ENCODE measurements around the gene AFDN. TPM values are rescaled to one million over a fixed set of nuclear protein-coding genes. Genes with fewer than 3 reads are reported as not detected.
A peak's percentile ranks its signal among the peaks of the same experiment; 100 is the strongest.

AFDN gene
- total RNA-seq, 2 experiments from 2014 or later, result 12.5 to 13.9 TPM

DNA sequence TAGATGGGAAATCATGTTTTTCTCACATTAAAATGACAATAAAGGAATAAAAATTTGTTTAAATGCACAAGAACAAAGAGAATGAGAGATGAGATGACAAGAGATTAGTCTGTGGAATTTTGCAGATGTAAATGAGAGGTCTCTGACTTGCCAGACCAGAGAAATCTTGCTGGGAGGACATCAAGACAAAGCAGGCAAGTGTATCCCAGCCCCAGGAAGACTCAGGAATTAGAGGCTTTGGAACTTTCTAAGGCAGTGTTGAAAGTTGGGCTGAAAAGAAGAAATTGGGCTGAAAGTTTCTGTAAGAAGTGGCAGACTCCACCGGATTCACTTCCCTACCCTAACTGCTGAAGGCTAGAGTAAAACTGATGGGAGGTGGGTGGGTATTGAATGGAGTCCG lies 54.6 kb downstream of the AFDN start:
- intact Hi-C loops (cut with micrococcal nuclease), result no loop called here
- Mint-ChIP-seq H3K27ac (no peak overlapping the region), H3K27me3 (ENCODE audit: low read depth) (no peaks in the 10 kb centered on the region), H3K9me3 (no peaks in the 10 kb centered on the region), H3K36me3 (ENCODE audit: low read depth) (no peaks in the 10 kb centered on the region), H3K4me3 (no peak overlapping the region), H3K4me1 (ENCODE audit: low read depth) (no peaks in the 10 kb centered on the region)
- CTCF ChIA-PET, result no interaction called here
- DNase-seq, result no peak

DNA sequence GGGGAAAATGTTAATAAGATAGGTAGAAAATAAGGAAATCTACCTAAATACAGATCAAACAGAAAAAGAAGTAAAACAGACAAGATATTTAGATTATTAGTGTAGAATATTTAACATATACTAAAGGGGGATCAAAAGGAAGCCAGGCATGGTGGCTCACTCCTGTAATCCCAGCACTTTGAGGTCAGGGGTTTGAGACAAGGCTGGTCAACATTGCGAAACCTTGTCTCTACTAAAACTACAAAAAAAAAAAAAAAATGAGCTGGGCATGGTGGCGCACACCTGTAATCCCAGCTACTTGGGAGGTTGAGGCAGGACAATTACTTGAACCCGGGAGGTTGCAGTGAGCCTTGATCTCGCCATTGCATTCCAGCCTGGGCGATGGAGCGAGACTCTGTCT lies 55.5 kb downstream of the AFDN start:
- Mint-ChIP-seq H3K4me3 (no peak overlapping the region), H3K27ac (no peak overlapping the region), H3K9me3 (no peaks in the 10 kb centered on the region), H3K4me1 (ENCODE audit: low read depth) (no peaks in the 10 kb centered on the region), H3K27me3 (ENCODE audit: low read depth) (no peaks in the 10 kb centered on the region), H3K36me3 (ENCODE audit: low read depth) (no peaks in the 10 kb centered on the region)
- DNase-seq, result no peak
- CTCF ChIA-PET, result no interaction called here
- intact Hi-C loops (cut with micrococcal nuclease), result no loop called here

DNA sequence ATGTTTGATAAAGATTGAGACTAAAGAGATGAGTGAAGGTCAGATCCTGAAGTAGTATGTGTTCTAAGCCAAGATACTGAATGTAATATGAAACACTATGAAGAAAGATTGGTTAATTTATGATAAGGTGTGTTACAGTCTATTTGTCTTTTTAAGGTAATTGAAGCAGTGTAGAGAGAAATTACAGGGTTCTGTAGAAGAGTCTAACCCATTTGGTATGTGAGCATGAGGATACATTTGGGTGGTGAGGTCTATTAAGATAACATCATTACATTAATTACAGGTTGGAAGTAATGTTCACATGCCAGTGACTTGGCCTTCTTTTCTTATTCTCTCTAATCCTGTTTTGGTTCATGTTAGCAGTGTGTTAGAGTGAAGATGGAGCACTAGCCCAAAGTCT lies 61.4 kb downstream of the AFDN start:
- CTCF ChIA-PET, result no interaction called here
- DNase-seq, result no peak
- H3K36me3 Mint-ChIP-seq (ENCODE audit: low read depth), result no peaks in the 10 kb centered on the region

DNA sequence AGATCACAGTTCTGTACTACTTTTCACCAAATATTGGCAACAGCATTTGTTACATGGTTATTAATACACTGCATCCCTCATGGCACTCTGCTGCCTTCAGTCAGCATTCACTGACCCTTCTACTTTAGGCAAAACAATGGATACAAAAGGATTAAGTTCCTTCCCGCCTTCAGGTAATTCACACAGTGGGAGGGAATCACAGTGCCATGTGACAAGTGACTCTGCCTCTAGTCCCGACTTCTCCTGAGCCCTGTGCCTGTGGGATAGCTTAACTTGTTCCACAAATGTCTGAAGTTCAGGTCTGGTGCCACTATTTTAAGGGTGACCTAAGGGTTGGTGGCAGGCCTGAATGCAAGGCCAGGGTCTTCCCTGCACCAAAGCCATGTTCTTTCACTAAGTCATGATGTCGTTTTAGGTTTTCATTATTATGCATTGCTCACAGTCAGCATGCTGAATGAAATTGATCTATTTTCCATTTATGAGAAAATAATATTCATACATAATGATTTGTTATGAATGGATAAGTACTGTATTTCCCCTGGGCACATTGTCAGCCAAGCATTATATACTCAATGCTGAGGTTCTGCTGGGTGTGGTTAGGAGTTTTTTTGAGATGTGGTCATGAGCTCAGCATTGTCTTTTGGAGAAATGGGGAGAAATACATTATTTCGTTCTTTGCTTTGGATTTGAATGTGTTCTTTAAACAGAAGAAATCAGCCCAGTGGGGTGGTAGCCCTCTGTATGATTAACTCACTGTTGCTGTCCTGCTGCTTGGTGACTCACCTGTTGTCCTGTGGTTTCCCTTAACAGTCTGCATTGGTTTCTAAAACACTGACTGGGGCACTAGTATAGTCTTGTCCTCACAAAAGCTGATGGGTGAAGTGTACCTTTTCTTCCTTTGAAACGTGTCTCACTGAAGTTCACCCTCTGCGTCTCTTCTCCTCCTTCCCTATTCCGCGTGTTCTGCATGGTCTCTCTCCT lies 66.4 kb downstream of the AFDN start:
- CTCF ChIA-PET, result no interaction called here
- H3K36me3 Mint-ChIP-seq (ENCODE audit: low read depth), result no peaks in the 10 kb centered on the region
- intact Hi-C loops (cut with micrococcal nuclease), result loop anchor here (10.0 kb wide), 1 partner anchor 538 kb away; no protein-coding TSS in a partner anchor
- DNase-seq, result no peak
- H3K4me3 Mint-ChIP-seq, result no peak overlapping the region
- H3K27ac Mint-ChIP-seq, result no peak overlapping the region
- no peaks in the 10 kb centered on the region for H3K27me3 Mint-ChIP-seq (ENCODE audit: low read depth)
- no peaks in the 10 kb centered on the region for H3K4me1 Mint-ChIP-seq (ENCODE audit: low read depth)
- no peaks in the 10 kb centered on the region for H3K9me3 Mint-ChIP-seq

More for the DNA sequence above, 61.4 kb downstream of the AFDN start:
- Mint-ChIP-seq H3K4me3 (no peak overlapping the region), H3K27ac (no peak overlapping the region), H3K27me3 (ENCODE audit: low read depth) (no peaks in the 10 kb centered on the region), H3K4me1 (ENCODE audit: low read depth) (no peaks in the 10 kb centered on the region), H3K9me3 (no peaks in the 10 kb centered on the region)
- intact Hi-C loops (cut with micrococcal nuclease), result no loop called here

DNA sequence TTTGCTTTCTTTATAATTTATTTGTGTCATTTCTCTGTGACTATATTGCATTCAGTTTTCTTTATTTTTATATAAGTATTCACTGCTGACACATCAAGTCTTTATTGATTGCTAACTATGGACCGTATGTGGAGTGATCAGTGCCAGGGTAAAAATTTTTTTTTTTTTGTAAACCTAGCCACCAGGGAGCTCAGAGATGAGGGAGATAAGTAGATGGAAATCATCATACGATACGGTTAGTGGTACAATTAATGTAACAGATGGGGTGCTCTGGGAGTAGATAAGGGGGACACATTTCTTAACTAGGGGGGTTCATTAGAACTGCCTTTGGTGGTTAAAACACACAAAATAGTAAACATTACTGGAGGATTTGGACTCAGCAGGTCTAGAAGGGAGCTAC lies 68.3 kb downstream of the AFDN start:
- no peak for DNase-seq
- CTCF ChIA-PET, result no interaction called here
- Mint-ChIP-seq H3K27me3 (ENCODE audit: low read depth) (no peaks in the 10 kb centered on the region), H3K4me1 (ENCODE audit: low read depth) (no peaks in the 10 kb centered on the region), H3K9me3 (no peaks in the 10 kb centered on the region), H3K27ac (no peak overlapping the region), H3K36me3 (ENCODE audit: low read depth) (no peaks in the 10 kb centered on the region), H3K4me3 (no peak overlapping the region)
- intact Hi-C loops (cut with micrococcal nuclease), result loop anchor here (5.0 to 10.0 kb wide), 2 partner anchors 540 to 713 kb away; no protein-coding TSS in a partner anchor

DNA sequence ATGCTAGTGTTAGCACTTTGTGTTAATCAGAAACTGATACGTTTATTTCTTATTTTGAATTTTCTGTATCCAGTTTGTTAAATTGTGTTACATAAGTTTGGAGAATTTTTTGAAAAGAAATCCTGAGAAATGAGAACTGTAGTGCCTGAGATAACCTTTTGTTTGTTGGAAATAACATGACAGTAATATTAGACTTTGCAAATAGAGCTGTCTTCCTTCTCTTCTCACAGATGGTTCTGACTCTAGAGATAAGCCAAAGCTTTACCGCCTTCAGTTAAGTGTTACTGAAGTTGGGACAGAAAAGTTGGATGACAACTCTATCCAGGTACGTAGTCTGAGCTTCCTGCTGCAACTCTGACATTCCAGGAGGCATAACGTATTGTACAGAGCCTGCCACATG lies 69.9 kb downstream of the AFDN start:
- intact Hi-C loops (cut with micrococcal nuclease), result loop anchor here (5.0 to 10.0 kb wide), 2 partner anchors 542 to 714 kb away; no protein-coding TSS in a partner anchor
- DNase-seq, result no peak
- no peaks in the 10 kb centered on the region for H3K4me1 Mint-ChIP-seq (ENCODE audit: low read depth)
- H3K36me3 Mint-ChIP-seq (ENCODE audit: low read depth), result no peaks in the 10 kb centered on the region
- no peak overlapping the region for H3K27ac Mint-ChIP-seq
- H3K4me3 Mint-ChIP-seq, result no peak overlapping the region
- H3K27me3 Mint-ChIP-seq (ENCODE audit: low read depth), result no peaks in the 10 kb centered on the region
- H3K9me3 Mint-ChIP-seq, result no peaks in the 10 kb centered on the region
- CTCF ChIA-PET, result no interaction called here

DNA sequence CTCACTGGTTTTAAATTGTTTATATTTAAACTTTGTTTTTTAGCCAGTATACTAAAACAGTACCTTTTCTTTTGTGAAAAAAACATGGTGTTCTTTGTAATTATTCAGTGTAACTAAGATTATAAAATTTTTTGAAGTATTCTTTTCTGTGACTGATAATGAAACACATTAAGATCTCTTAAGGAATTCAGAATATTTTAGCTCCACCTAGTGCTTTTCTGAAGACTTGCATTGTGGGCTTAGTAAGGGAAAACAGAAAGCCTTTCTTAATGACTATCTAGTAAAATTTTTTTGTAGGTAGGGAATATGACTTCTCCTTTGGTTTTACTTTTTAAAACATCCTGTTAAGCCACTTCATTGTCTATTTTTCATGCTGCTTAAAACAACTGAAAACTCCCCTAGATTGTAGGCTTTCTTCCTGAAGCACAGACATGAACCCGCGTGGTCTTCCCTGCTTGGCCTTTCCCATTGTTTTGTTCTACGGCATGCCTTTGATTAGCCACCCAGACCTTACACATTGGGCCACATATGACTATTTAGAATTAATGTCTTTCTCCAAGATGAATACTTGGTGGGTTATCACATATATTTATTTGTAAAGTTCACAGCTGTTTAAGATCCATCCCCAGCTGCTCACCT lies 72.1 kb downstream of the AFDN start:
- CTCF ChIA-PET, result interaction anchor here (1.3 kb wide), 1 partner anchor 222 kb away, joined by 3 read pairs; no protein-coding TSS in a partner anchor
- Mint-ChIP-seq H3K36me3 (ENCODE audit: low read depth) (no peaks in the 10 kb centered on the region), H3K4me1 (ENCODE audit: low read depth) (no peaks in the 10 kb centered on the region), H3K4me3 (no peak overlapping the region), H3K27me3 (ENCODE audit: low read depth) (no peaks in the 10 kb centered on the region), H3K27ac (no peak overlapping the region), H3K9me3 (no peaks in the 10 kb centered on the region)
- DNase-seq, result no peak
- intact Hi-C loops (cut with micrococcal nuclease), result loop anchor here (1.0 to 10.0 kb wide), 3 partner anchors 413 to 716 kb away; no protein-coding TSS in a partner anchor

DNA sequence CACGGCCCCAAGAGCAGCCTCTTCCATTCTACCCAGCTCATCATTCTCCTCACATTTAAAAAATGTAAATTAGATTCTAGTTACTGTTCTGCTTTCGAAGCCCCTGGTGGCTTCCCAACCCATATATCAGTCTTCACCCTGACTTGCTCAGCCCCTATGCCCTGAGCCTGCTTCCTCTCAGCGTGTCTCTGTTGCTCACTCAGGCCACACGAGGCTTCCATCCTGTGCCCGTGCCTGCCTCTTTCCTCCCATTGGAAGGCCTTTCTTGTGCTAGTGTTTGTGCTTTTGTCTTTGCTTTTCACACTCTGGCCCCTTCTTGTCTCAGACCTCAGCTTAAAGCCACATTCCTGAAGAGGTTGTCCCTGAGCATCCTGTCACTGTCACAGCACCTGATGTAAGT lies 78.1 kb downstream of the AFDN start:
- intact Hi-C loops (cut with micrococcal nuclease), result loop anchor here (5.0 kb wide), 1 partner anchor 453 kb away; no protein-coding TSS in a partner anchor
- CTCF ChIA-PET, result no interaction called here
- no peaks in the 10 kb centered on the region for H3K27me3 Mint-ChIP-seq (ENCODE audit: low read depth)
- H3K36me3 Mint-ChIP-seq (ENCODE audit: low read depth), result no peaks in the 10 kb centered on the region
- no peak overlapping the region for H3K4me3 Mint-ChIP-seq
- DNase-seq, result no peak
- H3K9me3 Mint-ChIP-seq, result no peaks in the 10 kb centered on the region
- no peak overlapping the region for H3K27ac Mint-ChIP-seq
- H3K4me1 Mint-ChIP-seq (ENCODE audit: low read depth), result no peaks in the 10 kb centered on the region

DNA sequence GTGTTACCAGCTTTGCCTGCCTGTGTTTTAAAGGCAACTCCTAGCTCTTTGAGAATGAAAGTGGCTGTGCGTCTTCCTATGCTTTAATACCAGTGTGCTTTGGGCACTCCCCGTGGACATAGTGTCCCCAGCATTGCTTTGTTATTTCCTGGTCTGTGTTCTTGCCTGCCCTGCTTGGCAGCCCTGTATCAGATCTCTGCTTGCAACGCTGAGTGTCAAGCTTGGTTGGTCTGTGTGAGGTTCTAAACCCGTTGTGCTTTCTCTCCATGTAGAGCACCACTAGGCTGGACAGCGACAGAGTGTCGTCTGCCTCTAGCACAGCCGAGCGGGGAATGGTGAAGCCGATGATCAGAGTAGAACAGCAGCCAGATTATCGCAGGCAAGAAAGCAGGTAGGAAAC lies 80.2 kb downstream of the AFDN start:
- no peak for DNase-seq
- intact Hi-C loops (cut with micrococcal nuclease), result loop anchor here (5.0 kb wide), 1 partner anchor 450 kb away; no protein-coding TSS in a partner anchor
- CTCF ChIA-PET, result no interaction called here
- Mint-ChIP-seq H3K4me1 (ENCODE audit: low read depth) (no peaks in the 10 kb centered on the region), H3K27me3 (ENCODE audit: low read depth) (no peaks in the 10 kb centered on the region), H3K4me3 (no peak overlapping the region), H3K27ac (no peak overlapping the region), H3K36me3 (ENCODE audit: low read depth) (no peaks in the 10 kb centered on the region), H3K9me3 (no peaks in the 10 kb centered on the region)

DNA sequence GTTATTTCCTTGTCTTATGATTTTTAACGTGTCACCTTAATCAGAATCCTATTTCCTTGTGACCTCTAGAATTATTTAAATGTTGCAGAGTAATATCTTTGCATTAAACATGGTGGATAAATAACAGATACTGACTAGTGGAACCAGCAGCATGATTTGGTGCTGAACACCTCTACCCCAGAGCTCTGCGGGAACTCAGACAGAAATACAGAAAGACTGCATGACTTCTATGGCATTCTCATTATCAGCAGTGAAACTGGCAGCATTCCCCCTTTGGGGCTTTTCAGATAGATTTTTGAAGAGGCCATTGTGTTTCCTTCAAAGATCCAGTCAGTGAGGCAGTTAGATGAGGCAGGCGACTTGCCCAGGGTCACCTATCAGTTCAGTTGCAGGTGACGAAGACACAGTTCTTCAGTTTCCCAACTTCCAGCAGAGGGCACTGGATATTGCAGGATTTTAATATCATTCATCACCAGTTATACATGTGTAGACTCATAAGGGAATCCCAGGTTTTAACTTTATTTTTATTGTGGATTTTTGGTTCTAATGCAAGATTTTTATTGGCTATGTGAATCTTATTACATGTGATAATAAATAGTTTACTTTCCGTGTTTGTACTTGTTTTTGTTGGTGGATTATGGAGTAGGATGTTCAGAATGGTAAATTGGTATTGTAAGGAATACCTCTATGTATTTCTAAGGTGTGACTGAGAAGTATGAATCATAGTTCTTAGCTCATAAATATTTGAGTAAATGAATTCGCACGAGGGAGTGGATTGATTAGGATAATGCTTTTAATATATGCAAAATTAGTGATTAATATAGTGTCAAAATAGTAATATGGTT lies 81.3 kb downstream of the AFDN start:
- intact Hi-C loops (cut with micrococcal nuclease), result loop anchor here (2.0 to 5.0 kb wide), 2 partner anchors 449 to 977 kb away; no protein-coding TSS in a partner anchor
- CTCF ChIA-PET, result no interaction called here
- Mint-ChIP-seq H3K27me3 (ENCODE audit: low read depth) (no peaks in the 10 kb centered on the region), H3K36me3 (ENCODE audit: low read depth) (no peaks in the 10 kb centered on the region), H3K4me3 (no peak overlapping the region), H3K27ac (no peak overlapping the region), H3K9me3 (no peaks in the 10 kb centered on the region), H3K4me1 (ENCODE audit: low read depth) (no peaks in the 10 kb centered on the region)
- peak; percentile 8 for DNase-seq

DNA sequence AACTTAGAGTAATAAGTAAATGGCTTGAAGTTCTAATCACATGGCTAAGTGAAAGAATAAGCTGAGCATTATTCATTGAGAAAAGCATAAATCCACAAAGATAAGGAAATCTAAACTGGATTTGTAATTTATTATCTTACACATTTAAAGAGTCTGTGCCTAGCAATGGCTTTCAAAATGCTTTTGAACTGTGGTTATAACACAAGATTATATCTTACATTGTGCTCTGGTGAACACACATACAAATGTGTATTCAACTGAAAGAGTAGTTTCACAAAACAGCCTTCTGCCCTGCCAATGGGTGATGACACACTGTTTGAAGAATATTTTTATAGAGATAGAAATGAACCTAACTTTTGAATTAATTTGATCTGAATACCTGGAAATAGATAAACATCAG lies 83.3 kb downstream of the AFDN start:
- CTCF ChIA-PET, result interaction anchor here (1.1 kb wide), 1 partner anchor 9 kb away, joined by 3 read pairs; no protein-coding TSS in a partner anchor
- no peaks in the 10 kb centered on the region for H3K4me1 Mint-ChIP-seq (ENCODE audit: low read depth)
- no peak overlapping the region for H3K4me3 Mint-ChIP-seq
- no peaks in the 10 kb centered on the region for H3K36me3 Mint-ChIP-seq (ENCODE audit: low read depth)
- no peak overlapping the region for H3K27ac Mint-ChIP-seq
- intact Hi-C loops (cut with micrococcal nuclease), result no loop called here
- DNase-seq, result no peak
- no peaks in the 10 kb centered on the region for H3K9me3 Mint-ChIP-seq
- H3K27me3 Mint-ChIP-seq (ENCODE audit: low read depth), result no peaks in the 10 kb centered on the region

DNA sequence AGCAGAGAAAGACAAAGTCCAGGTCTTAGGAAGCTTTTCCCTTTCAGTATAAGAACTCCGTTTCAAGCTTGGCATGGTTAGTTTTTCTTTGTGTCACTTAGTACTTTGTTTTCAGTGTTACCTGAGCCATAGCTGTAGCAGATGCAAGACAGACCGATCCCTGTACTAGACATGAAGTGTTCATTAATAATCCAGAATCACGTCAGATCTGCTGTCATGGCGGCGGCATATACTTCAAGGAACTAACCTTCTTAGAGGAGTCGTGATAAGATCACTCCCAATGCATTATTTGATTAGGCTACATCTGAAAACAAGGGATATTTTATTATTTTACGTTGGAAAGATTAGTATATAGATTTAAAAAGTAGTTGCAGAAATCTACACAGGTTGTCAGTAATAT lies 83.9 kb downstream of the AFDN start:
- Mint-ChIP-seq H3K4me3 (no peak overlapping the region), H3K27me3 (ENCODE audit: low read depth) (no peaks in the 10 kb centered on the region), H3K27ac (no peak overlapping the region), H3K36me3 (ENCODE audit: low read depth) (no peaks in the 10 kb centered on the region), H3K9me3 (no peaks in the 10 kb centered on the region), H3K4me1 (ENCODE audit: low read depth) (no peaks in the 10 kb centered on the region)
- no peak for DNase-seq
- intact Hi-C loops (cut with micrococcal nuclease), result no loop called here
- CTCF ChIA-PET, result interaction anchor here (0.8 kb wide), 1 partner anchor 11 kb away, joined by 3 read pairs; no protein-coding TSS in a partner anchor

Data from activated naive CD4-positive, alpha-beta T cell treated with anti-CD3 and anti-CD28 coated beads for 36 hours (primary cell).